Activated CD4-positive, alpha-beta T cell treated with anti-CD3 and anti-CD28 coated beads, Interleukin-2, Interleukin-4, amounts not matched to agents 100 ng/mL and 50 ng/mL, durations not matched to agents 16 hours and 8 hours (primary cell): ENCODE results near the gene ORC1.

Experiments
- DNase-seq: peaks from one replicate; pipeline ENCODE4 v3.0.0-alpha.2; 2020; ENCODE audit warnings: low spot score

The ORC1 gene

GRCh38 chr1:52341655-52342260, 62.5 kb downstream of the ORC1 start:
- DNase-seq, result no peak

- no peak for DNase-seq
Measured at GRCh38 chr1:52337439-52337838, 66.8 kb downstream of the ORC1 start.

- DNase-seq, result no peak
Measured at GRCh38 chr1:52334906-52335528, 69.2 kb downstream of the ORC1 start.

GRCh38 chr1:52332411-52332810, 71.8 kb downstream of the ORC1 start:
- no peak for DNase-seq

GRCh38 chr1:52328615-52329014, 75.6 kb downstream of the ORC1 start:
- DNase-seq, result no peak

GRCh38 chr1:52325786-52326185, 78.4 kb downstream of the ORC1 start:
- DNase-seq, result no peak

GRCh38 chr1:52323731-52324130, 80.5 kb downstream of the ORC1 start:
- no peak for DNase-seq
